Neural crest cell (in vitro differentiated cells): ENCODE data around the gene CCBE1. TPM values are rescaled to one million over a fixed set of nuclear protein-coding genes. Genes with fewer than 3 reads are reported as not detected.

Experiments
- DNase-seq: peaks from one replicate; pipeline ENCODE4 v3.0.0; 2021; ENCODE audit warnings: low read depth, mixed read lengths, low spot score
- H3K27ac Mint-ChIP-seq: one replicate; pipeline ENCODE4 v1.8.0; 2021; ENCODE audit warnings: mild to moderate bottlenecking, mixed read lengths; ENCODE audit not compliant: unreplicated experiment
- H3K27me3 Mint-ChIP-seq: 2 replicates; pipeline ENCODE4 v1.8.0; 2021; ENCODE audit warnings: low read depth, mild to moderate bottlenecking, mixed read lengths
- H3K36me3 Mint-ChIP-seq: 2 replicates; pipeline ENCODE4 v1.8.0; 2021; ENCODE audit warnings: low read depth, mild to moderate bottlenecking, mixed read lengths
- H3K4me1 Mint-ChIP-seq: 2 replicates; pipeline ENCODE4 v1.8.0; 2021; ENCODE audit warnings: mixed read lengths
- H3K4me3 Mint-ChIP-seq: one replicate; pipeline ENCODE4 v1.8.0; 2021; ENCODE audit warnings: mild to moderate bottlenecking, mixed read lengths
- H3K9me3 Mint-ChIP-seq: 2 replicates; pipeline ENCODE4 v1.8.0; 2021; ENCODE audit warnings: mixed read lengths
- long read RNA-seq: library from polyadenylated mRNA; unstranded; transcript quantifications from one replicate; pipeline ENCODE4 v2.0.0, GENCODE V29; 2020
- total RNA-seq: library from RNA; stranded (reverse); gene quantifications from 2 replicates; pipeline ENCODE4 v1.2.1, GENCODE V29; 2021
- TF ChIP-seq, protein P1 (sequence below): fragments of 200-600 bp; sonication (generic); conservative IDR thresholded peaks from 2 replicates; pipeline ENCODE4 v1.5.0; 2021; ENCODE audit warnings: antibody characterized with exemption, mild to moderate bottlenecking

CCBE1 gene
- 0.18 and 0.33 TPM in 2 replicates for total RNA-seq
- long read RNA-seq = 0 reads

DNA sequence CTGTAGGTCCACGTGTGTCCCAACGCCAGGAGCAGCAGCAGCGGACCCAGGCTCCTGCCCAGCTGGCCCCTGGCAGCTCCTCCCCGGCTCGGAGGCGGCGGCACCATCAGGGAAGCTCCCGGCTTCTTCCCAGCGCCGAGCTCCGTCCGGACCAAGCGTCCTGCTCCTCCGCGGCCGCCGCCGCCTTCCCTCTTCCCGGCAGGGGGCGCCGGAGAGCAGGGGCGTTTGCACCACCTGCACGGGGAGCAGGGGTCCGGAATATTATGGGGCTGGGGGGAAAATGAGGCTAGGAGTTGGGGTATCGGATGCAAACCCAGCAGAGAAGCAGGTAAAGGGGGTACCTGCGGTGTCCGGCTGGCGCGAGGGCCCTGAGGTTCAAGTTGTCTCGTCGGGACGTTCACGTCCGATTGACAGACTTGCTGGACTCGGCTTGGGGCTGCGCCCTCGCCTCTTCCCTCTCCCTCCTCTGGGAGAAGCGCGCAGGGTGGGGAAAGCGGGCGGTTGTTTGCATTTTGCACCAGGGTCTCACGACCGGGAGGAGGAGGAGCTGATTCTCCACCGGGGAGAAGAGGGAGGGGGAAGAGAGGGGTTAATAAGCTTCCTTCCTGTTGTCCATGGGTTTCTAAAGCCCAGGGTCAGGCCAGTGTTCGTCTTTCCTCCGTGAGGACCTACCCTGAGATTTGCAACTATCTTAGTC, at the start of gene CCBE1:
Gene CCBE1, minus strand, starts transcription at position 188 of the 697 bp plus-strand sequence.
- Mint-ChIP-seq H3K27me3 (peaks cover 93% of the 10 kb centered on the region), H3K4me1 (peaks cover 15% of the 10 kb centered on the region), H3K9me3 (no peaks in the 10 kb centered on the region), H3K4me3 (peak within 1 kb of the TSS; percentile 47), H3K36me3 (no peaks in the 10 kb centered on the region), H3K27ac (no peak within 1 kb of the TSS)
- TF ChIP-seq, protein P1, sequence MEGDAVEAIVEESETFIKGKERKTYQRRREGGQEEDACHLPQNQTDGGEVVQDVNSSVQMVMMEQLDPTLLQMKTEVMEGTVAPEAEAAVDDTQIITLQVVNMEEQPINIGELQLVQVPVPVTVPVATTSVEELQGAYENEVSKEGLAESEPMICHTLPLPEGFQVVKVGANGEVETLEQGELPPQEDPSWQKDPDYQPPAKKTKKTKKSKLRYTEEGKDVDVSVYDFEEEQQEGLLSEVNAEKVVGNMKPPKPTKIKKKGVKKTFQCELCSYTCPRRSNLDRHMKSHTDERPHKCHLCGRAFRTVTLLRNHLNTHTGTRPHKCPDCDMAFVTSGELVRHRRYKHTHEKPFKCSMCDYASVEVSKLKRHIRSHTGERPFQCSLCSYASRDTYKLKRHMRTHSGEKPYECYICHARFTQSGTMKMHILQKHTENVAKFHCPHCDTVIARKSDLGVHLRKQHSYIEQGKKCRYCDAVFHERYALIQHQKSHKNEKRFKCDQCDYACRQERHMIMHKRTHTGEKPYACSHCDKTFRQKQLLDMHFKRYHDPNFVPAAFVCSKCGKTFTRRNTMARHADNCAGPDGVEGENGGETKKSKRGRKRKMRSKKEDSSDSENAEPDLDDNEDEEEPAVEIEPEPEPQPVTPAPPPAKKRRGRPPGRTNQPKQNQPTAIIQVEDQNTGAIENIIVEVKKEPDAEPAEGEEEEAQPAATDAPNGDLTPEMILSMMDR = peak; percentile 97
- peak; percentile 73 for DNase-seq

DNA sequence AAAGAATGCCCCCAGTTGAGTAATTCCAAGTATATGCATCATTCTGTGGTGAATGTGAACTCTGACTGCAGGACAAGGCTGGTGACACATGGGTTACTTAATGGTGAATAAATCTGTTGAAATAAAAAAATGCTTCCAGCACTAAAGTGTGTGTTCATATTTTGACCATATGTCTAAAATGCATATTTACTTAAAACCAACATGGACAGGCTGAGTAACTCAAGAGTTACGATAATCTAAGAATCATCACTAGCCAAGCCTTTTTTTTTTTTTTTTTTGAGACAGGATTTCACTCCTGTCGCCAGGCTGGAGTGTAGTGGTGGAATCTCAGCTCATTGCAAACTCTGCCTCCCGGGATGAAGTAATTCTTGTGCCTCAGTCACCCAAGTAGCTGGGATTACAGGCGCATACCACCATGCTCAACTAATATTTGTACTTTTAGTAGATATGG, 47.1 kb upstream of the CCBE1 start:
- TF ChIP-seq, protein P1 = no peak
- H3K27ac Mint-ChIP-seq = no peak overlapping the region
- DNase-seq = no peak
- no peak overlapping the region for H3K4me3 Mint-ChIP-seq
- H3K36me3 Mint-ChIP-seq = peaks cover 3% of the 10 kb centered on the region
- H3K9me3 Mint-ChIP-seq = peaks cover 3% of the 10 kb centered on the region
- no peaks in the 10 kb centered on the region for H3K4me1 Mint-ChIP-seq
- peaks cover 12% of the 10 kb centered on the region for H3K27me3 Mint-ChIP-seq

GRCh38 chr18:59743566-59743965, 46.3 kb upstream of the CCBE1 start:
- no peak overlapping the region for H3K27ac Mint-ChIP-seq
- no peak for DNase-seq
- H3K9me3 Mint-ChIP-seq = peaks cover 3% of the 10 kb centered on the region
- peaks cover 11% of the 10 kb centered on the region for H3K27me3 Mint-ChIP-seq
- no peak overlapping the region for H3K4me3 Mint-ChIP-seq
- H3K4me1 Mint-ChIP-seq = no peaks in the 10 kb centered on the region
- TF ChIP-seq, protein P1 = no peak
- peaks cover 3% of the 10 kb centered on the region for H3K36me3 Mint-ChIP-seq

GRCh38 chr18:59742325-59743111, 45.3 kb upstream of the CCBE1 start:
- Mint-ChIP-seq H3K36me3 (peaks cover 3% of the 10 kb centered on the region), H3K4me1 (no peaks in the 10 kb centered on the region), H3K27me3 (peaks cover 6% of the 10 kb centered on the region), H3K9me3 (peaks cover 3% of the 10 kb centered on the region), H3K27ac (no peak overlapping the region), H3K4me3 (no peak overlapping the region)
- TF ChIP-seq, protein P1 = no peak
- no peak for DNase-seq

DNA sequence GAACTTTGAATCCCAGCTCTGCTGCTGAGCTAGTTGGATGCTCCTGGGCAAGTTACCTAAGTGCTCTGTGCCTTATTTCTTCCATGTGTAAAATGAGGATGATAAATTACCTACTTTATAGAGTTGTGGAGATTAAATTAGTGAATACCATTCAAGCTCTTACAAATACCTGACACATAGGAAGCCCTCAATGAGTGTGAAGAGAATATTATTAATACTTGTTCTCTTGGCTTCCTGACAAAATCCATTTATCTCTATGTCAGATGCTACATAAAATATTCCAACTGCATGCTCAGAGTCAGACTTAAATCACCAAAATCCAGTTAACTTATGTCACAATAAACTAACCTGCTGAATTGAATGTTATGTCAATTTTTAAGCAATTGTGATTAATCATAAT, 42.9 kb upstream of the CCBE1 start:
- Mint-ChIP-seq H3K27ac (no peak overlapping the region), H3K9me3 (no peaks in the 10 kb centered on the region), H3K36me3 (no peaks in the 10 kb centered on the region), H3K27me3 (peaks cover 2% of the 10 kb centered on the region), H3K4me3 (no peak overlapping the region), H3K4me1 (no peaks in the 10 kb centered on the region)
- TF ChIP-seq, protein P1 = no peak
- no peak for DNase-seq
